ENCODE results near the gene SMAP2.

DNA sequence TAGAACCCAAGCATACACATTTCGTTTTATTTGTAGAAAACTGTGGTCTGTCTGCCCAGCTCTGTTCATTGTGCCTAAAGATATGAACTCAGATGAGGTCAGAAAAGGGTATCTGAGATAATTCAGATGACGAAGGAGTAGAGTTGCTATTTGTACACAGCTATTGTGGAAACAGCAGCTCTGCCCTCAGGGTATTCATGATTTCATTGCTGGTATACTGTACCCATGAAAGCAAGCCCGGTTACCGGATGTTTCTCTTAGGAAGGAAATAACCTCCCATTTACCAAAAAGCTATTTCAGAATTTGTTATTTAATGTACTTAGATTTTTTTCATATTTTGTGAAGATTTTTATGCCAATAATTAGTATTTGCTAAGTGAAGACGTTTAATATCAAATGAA, 37.8 kb downstream of the SMAP2 start:
- no peak for TF ChIP-seq EZH2 (IDR thresholded peaks at IDR 0.05)
- TF ChIP-seq POLR2AphosphoS5 (IDR thresholded peaks at IDR 0.05; ENCODE audit: borderline replicate concordance, low read depth, low read length), result no peak
